HCT116 (cell line): Measurements from ENCODE around the gene BMP7. TPM values are rescaled to one million over a fixed set of nuclear protein-coding genes. Genes with fewer than 3 reads are reported as not detected.

ENCODE experiments used
- ATAC-seq: fragments of 200-7000 bp; cut with Tn5 transposase; 2 replicates; pipeline ENCODE4 v1.9.1; 2020; ENCODE audit warnings: mild to moderate bottlenecking, moderate library complexity
- BruUV-seq: library from RNA; stranded (reverse); fragments of 400-500 nt; replicated peaks from 2 replicates; lab custom pipeline; 2021; lab: Mats Ljungman, UMichigan
- CTCF ChIA-PET: fragments of 300-600 bp; sonication (Branson Sonifier 250); formaldehyde crosslinking; loops from one replicate; lab custom pipeline; 2021; ENCODE audit warnings: antibody characterized with exemption; lab: Charles Lee
- POLR2A ChIA-PET: fragments of 300-600, 350-600 bp; sonication (Branson Sonifier 250); formaldehyde crosslinking; loops from one replicate; lab custom pipeline; 2021; ENCODE audit warnings: antibody characterized with exemption; lab: Charles Lee
- RAD21 ChIA-PET, 2 experiments: fragments of 300-600 bp; sonication (Branson Sonifier 250); formaldehyde crosslinking; loops; one replicate each; lab custom pipeline; 2023; ENCODE audit warnings: low total read pairs in 2 of 2; ENCODE audit not compliant: uncharacterized antibody in 2 of 2, unreplicated experiment in 2 of 2, low non-redundant PET in 1 of 2; lab: Charles Lee
- DNase-seq: peaks from one replicate; pipeline ENCODE4 v3.0.0-alpha.2; 2010; ENCODE audit warnings: low read depth, low spot score
- H2AFZ ChIP-seq: fragments of 200-600 bp; shearing (Covaris generic), sonication (generic); 2 replicates; pipeline ENCODE4 v1.6.1; 2017; ENCODE audit warnings: low read depth, mixed run types, mixed read lengths, antibody characterized with exemption, low read length; ENCODE audit not compliant: poor library complexity, severe bottlenecking
- H3K27ac ChIP-seq: 2 replicates; pipeline ENCODE4 v1.5.1; 2012; ENCODE audit warnings: low read depth, low read length
- H3K27me3 ChIP-seq: fragments of 200-600 bp; sonication (generic); 2 replicates; pipeline ENCODE4 v1.6.1; 2016; ENCODE audit warnings: mixed run types, low read length, mixed read lengths; ENCODE audit not compliant: insufficient read depth
- H3K36me3 ChIP-seq, 2 experiments: fragments of 200-500 bp in 1 of 2; fragments of 200-600 bp in 1 of 2; sonication (Bioruptor generic) in 1 of 2; sonication (generic) in 1 of 2; 2 replicates each; pipeline versions ENCODE4 v1.5.1 to v1.6.1; 2014 to 2016; ENCODE audit warnings: low read length in 2 of 2, inconsistent platforms in 1 of 2, mixed read lengths in 1 of 2, mixed run types in 1 of 2; ENCODE audit not compliant: insufficient read depth in 2 of 2, control insufficient read depth in 1 of 2
- H3K4me1 ChIP-seq, 2 experiments: fragments of 200-600 bp in 1 of 2; sonication (generic) in 1 of 2; 2 replicates each; pipeline versions ENCODE4 v1.5.1 to v1.6.1; 2012 to 2017; ENCODE audit warnings: low read length in 2 of 2, inconsistent platforms in 1 of 2, mild to moderate bottlenecking in 1 of 2, mixed read lengths in 1 of 2, mixed run types in 1 of 2, moderate library complexity in 1 of 2; ENCODE audit not compliant: insufficient read depth in 2 of 2, control insufficient read depth in 1 of 2
- H3K4me2 ChIP-seq: fragments of 200-600 bp; sonication (generic); 2 replicates; pipeline ENCODE4 v1.6.1; 2017; ENCODE audit warnings: mixed run types, low read length, mixed read lengths
- H3K4me3 ChIP-seq, 2 experiments: fragments of 200-600 bp in 1 of 2; sonication (generic) in 1 of 2; replicated peaks in 1 of 2; 2 replicates each; pipeline ENCODE4 v1.5.1; 2011 to 2016; ENCODE audit warnings: low read length in 2 of 2, control low read depth in 1 of 2, low read depth in 1 of 2, mild to moderate bottlenecking in 1 of 2, mixed read lengths in 1 of 2, mixed run types in 1 of 2
- H3K79me2 ChIP-seq: fragments of 200-600 bp; sonication (generic); 2 replicates; pipeline ENCODE4 v1.6.1; 2017; ENCODE audit warnings: mild to moderate bottlenecking, mixed run types, low read length, moderate library complexity, mixed read lengths; ENCODE audit not compliant: insufficient read depth
- H3K9ac ChIP-seq: fragments of 200-600 bp; sonication (generic); 2 replicates; pipeline ENCODE4 v1.6.1; 2016; ENCODE audit warnings: low read length, mixed read lengths
- H3K9me2 ChIP-seq: fragments of 200-600 bp; sonication (generic), shearing (Covaris generic); 2 replicates; pipeline ENCODE4 v1.6.1; 2017; ENCODE audit warnings: mixed run types, mild to moderate bottlenecking, moderate library complexity; ENCODE audit not compliant: insufficient read depth
- H3K9me3 ChIP-seq, 2 experiments: fragments of 200-500 bp in 1 of 2; fragments of 200-600 bp in 1 of 2; sonication (Bioruptor generic) in 1 of 2; sonication (generic) in 1 of 2; 2 replicates each; pipeline ENCODE4 v1.6.1; 2014 to 2017; ENCODE audit warnings: low read length in 2 of 2, mixed read lengths in 2 of 2, inconsistent platforms in 1 of 2, low read depth in 1 of 2, mild to moderate bottlenecking in 1 of 2, mixed run types in 1 of 2, moderate library complexity in 1 of 2; ENCODE audit not compliant: control insufficient read depth in 1 of 2, insufficient read depth in 1 of 2
- H4K20me1 ChIP-seq: fragments of 200-600 bp; sonication (generic), shearing (Covaris generic); 2 replicates; pipeline ENCODE4 v1.6.1; 2017; ENCODE audit warnings: mixed run types, mild to moderate bottlenecking, moderate library complexity; ENCODE audit not compliant: insufficient read depth
- ATF3 ChIP-seq: IDR thresholded peaks from 2 replicates; pipeline ENCODE4 v1.6.1; 2012
- EGR1 ChIP-seq: IDR thresholded peaks from 2 replicates; pipeline ENCODE4 v1.6.1; 2012; ENCODE audit warnings: low read depth
- ELF1 ChIP-seq: IDR thresholded peaks from 2 replicates; pipeline ENCODE4 v1.6.1; 2012; ENCODE audit warnings: low read depth, borderline replicate concordance
- FOSL1 ChIP-seq: IDR thresholded peaks from 2 replicates; pipeline ENCODE4 v1.6.1; 2012; ENCODE audit warnings: low read depth
- MAX ChIP-seq: IDR thresholded peaks from 2 replicates; pipeline ENCODE4 v1.6.1; 2012
- POLR2A ChIP-seq: IDR thresholded peaks from 2 replicates; pipeline ENCODE4 v1.7.0; 2011; ENCODE audit warnings: borderline replicate concordance; ENCODE audit not compliant: insufficient read depth, insufficient read length; ENCODE audit errors: extremely low read depth
- POLR2AphosphoS5 ChIP-seq: IDR thresholded peaks from 2 replicates; pipeline ENCODE4 v1.6.1; 2011; ENCODE audit warnings: mild to moderate bottlenecking, low read depth, low read length, moderate library complexity
- REST ChIP-seq: IDR thresholded peaks from 2 replicates; pipeline ENCODE4 v1.6.1; 2012; ENCODE audit warnings: low read depth
- SP1 ChIP-seq: IDR thresholded peaks from 2 replicates; pipeline ENCODE4 v1.6.1; 2012; ENCODE audit warnings: low read depth
- SRF ChIP-seq: IDR thresholded peaks from 2 replicates; pipeline ENCODE4 v1.6.1; 2012; ENCODE audit warnings: low read depth
- TCF7L2 ChIP-seq: IDR thresholded peaks from 2 replicates; pipeline ENCODE4 v1.7.0; 2011; ENCODE audit warnings: borderline replicate concordance, inconsistent platforms; ENCODE audit not compliant: insufficient read depth, insufficient read length; ENCODE audit errors: extremely low read depth
- ZFX ChIP-seq: fragments of 450-650 bp; IDR thresholded peaks from 2 replicates; pipeline ENCODE4 v1.6.1; 2017
- intact Hi-C: fragments of 100-400 bp; cut with micrococcal nuclease; formaldehyde crosslinking; loops from 2 replicates; pipeline ENCODE4 v1.10.0; 2022
- total RNA-seq: library from RNA; stranded (reverse); gene quantifications from one replicate; pipeline ENCODE4 v1.2.1, GENCODE V29; 2021; ENCODE audit not compliant: unreplicated experiment

BMP7 gene
- total RNA-seq, 1 experiment from 2014 or later, result 7.0 TPM

- no peaks in the 10 kb centered on the region for H4K20me1 ChIP-seq
- no peaks in the 10 kb centered on the region for H3K27me3 ChIP-seq
- ATAC-seq (no peak), DNase-seq (no peak)
- TF ChIP-seq EGR1, result no peak
- TF ChIP-seq POLR2AphosphoS5, result no peak
- no peak for TF ChIP-seq ELF1
- no peak for TF ChIP-seq FOSL1
- no peak for TF ChIP-seq REST
- no peak for TF ChIP-seq SRF
- TF ChIP-seq ZFX, result no peak
- TF ChIP-seq TCF7L2, result no peak
- TF ChIP-seq POLR2A, result no peak
- no peak for TF ChIP-seq SP1
- TF ChIP-seq ATF3, result no peak
- no peak for TF ChIP-seq MAX
- H3K9me2 ChIP-seq, result no peaks in the 10 kb centered on the region
- H3K27ac ChIP-seq, result no peak overlapping the region
- H3K9me3 ChIP-seq, result no peaks in the 10 kb centered on the region
- CTCF ChIA-PET, result no interaction called here
- no peak overlapping the region for H3K9ac ChIP-seq
- no peaks in the 10 kb centered on the region for H3K36me3 ChIP-seq
- no peaks in the 10 kb centered on the region for H3K79me2 ChIP-seq
- POLR2A ChIA-PET, result no interaction called here
- no TSS peak for BruUV-seq
- no peak overlapping the region for H3K4me3 ChIP-seq
- RAD21 ChIA-PET, result no interaction called here
- intact Hi-C loops, result no loop called here
- H3K4me1 ChIP-seq, result peaks cover 4 to 10% of the 10 kb centered on the region in 2 experiments; a peak in 3 of 4 replicates
- H2AFZ ChIP-seq, result no peak overlapping the region
- H3K4me2 ChIP-seq, result no peak overlapping the region
Observed at GRCh38 chr20:57245997-57246396, 20.4 kb downstream of the BMP7 start.
